WTC11 (cell line): ENCODE measurements around the gene CHI3L1. TPM values are rescaled to one million over a fixed set of nuclear protein-coding genes. Genes with fewer than 3 reads are reported as not detected.

Source experiments
- ATAC-seq: fragments of 200-7000 bp; cut with Tn5 transposase; 2 replicates; pipeline ENCODE4 v1.10.0; 2021; ENCODE audit warnings: mild to moderate bottlenecking, moderate library complexity
- CTCF ChIA-PET: fragments of 300-600 bp; sonication (Branson Sonifier 250); formaldehyde crosslinking; loops from one replicate; lab custom pipeline; 2021; ENCODE audit warnings: antibody characterized with exemption; lab: Charles Lee
- POLR2A ChIA-PET: fragments of 350-600 bp; sonication (Branson Sonifier 250); formaldehyde crosslinking; loops from one replicate; lab custom pipeline; 2021; ENCODE audit warnings: antibody characterized with exemption; lab: Charles Lee
- DNase-seq: peaks from one replicate; pipeline ENCODE4 v3.0.0; 2021; ENCODE audit warnings: low spot score
- H3K27ac Mint-ChIP-seq: 2 replicates; pipeline ENCODE4 v1.8.0; 2021; ENCODE audit warnings: mixed read lengths
- H3K27me3 Mint-ChIP-seq: 2 replicates; pipeline ENCODE4 v1.8.0; 2021; ENCODE audit warnings: low read depth, mild to moderate bottlenecking, moderate library complexity, mixed read lengths
- H3K36me3 Mint-ChIP-seq: 2 replicates; pipeline ENCODE4 v1.8.0; 2021; ENCODE audit warnings: mixed read lengths
- H3K4me1 Mint-ChIP-seq: 2 replicates; pipeline ENCODE4 v1.8.0; 2022; ENCODE audit warnings: mixed read lengths
- H3K4me3 Mint-ChIP-seq: 2 replicates; pipeline ENCODE4 v1.8.0; 2021; ENCODE audit warnings: mild to moderate bottlenecking, moderate library complexity, mixed read lengths
- H3K9me3 Mint-ChIP-seq: 2 replicates; pipeline ENCODE4 v1.8.0; 2021; ENCODE audit warnings: mixed read lengths
- ATF2 ChIP-seq: sonication (generic); formaldehyde crosslinking; IDR thresholded peaks from 2 replicates; pipeline ENCODE4 v1.8.1; 2022; ENCODE audit warnings: low read depth, missing genetic modification reagents, borderline replicate concordance
- CTCF ChIP-seq: fragments of 200-600 bp; IDR thresholded peaks from 2 replicates; pipeline ENCODE4 v1.8.0; 2022; ENCODE audit warnings: antibody characterized with exemption
- ERG ChIP-seq: fragments of 250-450 bp; sonication (Bioruptor Pico); IDR thresholded peaks from 2 replicates; pipeline ENCODE4 v1.8.0; 2021; ENCODE audit warnings: mild to moderate bottlenecking
- GABPB1 ChIP-seq: sonication (generic); formaldehyde crosslinking; IDR thresholded peaks from 2 replicates; pipeline ENCODE4 v1.8.1; 2023; ENCODE audit warnings: mild to moderate bottlenecking, missing genetic modification reagents
- JAZF1 ChIP-seq: fragments of 250-450 bp; sonication (Bioruptor Pico); IDR thresholded peaks from 2 replicates; pipeline ENCODE4 v1.9.0; 2021; ENCODE audit warnings: moderate library complexity, mild to moderate bottlenecking, inconsistent platforms
- OVOL2 ChIP-seq: fragments of 250-450 bp; sonication (Bioruptor Pico); IDR thresholded peaks from 2 replicates; pipeline ENCODE4 v1.9.0; 2021; ENCODE audit warnings: mild to moderate bottlenecking, borderline replicate concordance
- PREB ChIP-seq: sonication (generic); formaldehyde crosslinking; IDR thresholded peaks from 2 replicates; pipeline ENCODE4 v1.8.1; 2022; ENCODE audit warnings: mild to moderate bottlenecking, missing genetic modification reagents, moderate library complexity, borderline replicate concordance
- SP1 ChIP-seq: sonication (generic); formaldehyde crosslinking; conservative IDR thresholded peaks from 2 replicates; pipeline ENCODE4 v1.8.1; 2022; ENCODE audit warnings: missing genetic modification reagents
- STAT6 ChIP-seq: sonication (generic); formaldehyde crosslinking; conservative IDR thresholded peaks from 2 replicates; pipeline ENCODE4 v1.8.1; 2023; ENCODE audit warnings: mild to moderate bottlenecking, low read depth, missing genetic modification reagents, moderate library complexity
- USF1 ChIP-seq: sonication (generic); formaldehyde crosslinking; IDR thresholded peaks from 2 replicates; pipeline ENCODE4 v1.8.0; 2022; ENCODE audit warnings: mild to moderate bottlenecking, missing genetic modification reagents
- ZNF219 ChIP-seq: sonication (generic); formaldehyde crosslinking; IDR thresholded peaks from 2 replicates; pipeline ENCODE4 v1.8.0; 2023; ENCODE audit warnings: missing genetic modification reagents, mild to moderate bottlenecking, borderline replicate concordance
- ZNF512 ChIP-seq: sonication (generic); formaldehyde crosslinking; IDR thresholded peaks from 2 replicates; pipeline ENCODE4 v1.8.1; 2022; ENCODE audit warnings: missing genetic modification reagents, borderline replicate concordance
- ZNF671 ChIP-seq: fragments of 250-450 bp; sonication (Bioruptor Pico); IDR thresholded peaks from 2 replicates; pipeline ENCODE4 v1.8.0; 2021; ENCODE audit warnings: mild to moderate bottlenecking
- total RNA-seq: library from RNA; stranded (reverse); gene quantifications from 3 replicates; pipeline ENCODE4 v1.2.3, GENCODE V29; 2021

Gene CHI3L1
- total RNA-seq, 1 experiment from 2014 or later = 0.24 TPM

GRCh38 chr1:203199002-203199401 is 12.5 kb upstream of the CHI3L1 start:
- H3K9me3 Mint-ChIP-seq = peaks cover 6% of the 10 kb centered on the region; the same call in 1 of the 2 replicates
- ATAC-seq = no peak
- TF ChIP-seq ZNF219 (CRISPR knock-in tag) (no peak), SP1 (CRISPR knock-in tag) (no peak), ATF2 (no peak), USF1 (CRISPR knock-in tag) (no peak), ERG (CRISPR knock-in tag) (no peak), STAT6 (CRISPR knock-in tag) (no peak), GABPB1 (CRISPR knock-in tag) (no peak), PREB (CRISPR knock-in tag) (no peak), ZNF512 (CRISPR knock-in tag) (no peak), CTCF (no peak), OVOL2 (CRISPR knock-in tag) (no peak)
- TF ChIP-seq, all 79 proteins: peak for 0
- Mint-ChIP-seq H3K4me1 (no peaks in the 10 kb centered on the region), H3K27me3 (peaks cover 3% of the 10 kb centered on the region; the same call in 1 of the 2 replicates), H3K27ac (no peak overlapping the region), H3K4me3 (no peak overlapping the region), H3K36me3 (no peaks in the 10 kb centered on the region)
- ChIA-PET CTCF (interaction anchor here (1.1 to 2.3 kb wide), 3 partner anchors 27 to 160 kb away, joined by 4 to 8 read pairs (median 4); no protein-coding TSS in a partner anchor), POLR2A (no interaction called here)
- DNase-seq = no peak

- no peak overlapping the region for H3K27ac Mint-ChIP-seq
- CTCF ChIA-PET = interaction anchor here (1.2 to 1.9 kb wide), 4 partner anchors 10 to 158 kb away, joined by 3 to 8 read pairs (median 4); no protein-coding TSS in a partner anchor
- peaks cover 3% of the 10 kb centered on the region; the same call in 1 of the 2 replicates for H3K27me3 Mint-ChIP-seq
- H3K4me3 Mint-ChIP-seq = no peak overlapping the region
- no peaks in the 10 kb centered on the region for H3K4me1 Mint-ChIP-seq
- POLR2A ChIA-PET = no interaction called here
- ATAC-seq = no peak
- H3K9me3 Mint-ChIP-seq = peaks cover 6% of the 10 kb centered on the region; the same call in 1 of the 2 replicates
- H3K36me3 Mint-ChIP-seq = no peaks in the 10 kb centered on the region
- no peak for DNase-seq
- TF ChIP-seq ZNF671 (CRISPR knock-in tag) (no peak), JAZF1 (no peak)
Measured at GRCh38 chr1:203197625-203198024, 11.1 kb upstream of the CHI3L1 start.
